IMR-90 (cell line): ENCODE measurements around the gene CD72. TPM values are rescaled to one million over a fixed set of nuclear protein-coding genes. Genes with fewer than 3 reads are reported as not detected.

Experiments
- ATAC-seq: fragments of 200-7000 bp; cut with Tn5 transposase; 2 replicates; pipeline ENCODE4 v1.9.1; 2020; ENCODE audit warnings: low read depth, mild to moderate bottlenecking, moderate library complexity
- BruUV-seq: library from RNA; stranded (reverse); fragments of 400-500 nt; replicated peaks from 2 replicates; lab custom pipeline; 2021; lab: Mats Ljungman, UMichigan
- CTCF ChIA-PET: fragments of 300-600 bp; formaldehyde crosslinking; extraction: SDS; loops from one replicate; lab custom pipeline; 2021; ENCODE audit warnings: antibody characterized with exemption; lab: Yijun Ruan, JAX
- POLR2A ChIA-PET: fragments of 300-600 bp; sonication (Branson Sonifier 250); formaldehyde crosslinking; loops from one replicate; lab custom pipeline; 2022; ENCODE audit warnings: antibody characterized with exemption; ENCODE audit not compliant: unreplicated experiment; lab: Charles Lee
- DNase-seq: peaks from one replicate; pipeline ENCODE4 v3.0.0; 2013
- H2AFZ ChIP-seq: replicated peaks from 2 replicates; pipeline ENCODE3; 2013; ENCODE audit warnings: low read length, mild to moderate bottlenecking; ENCODE audit not compliant: poor library complexity
- H2AK5ac ChIP-seq: 2 replicates; pipeline ENCODE4 v1.6.1; 2013; ENCODE audit warnings: low read depth, low read length, inconsistent platforms
- H2AK9ac ChIP-seq: replicated peaks from 2 replicates; pipeline ENCODE3; 2013; ENCODE audit warnings: mild to moderate bottlenecking, low read depth, low read length, moderate library complexity; ENCODE audit not compliant: poor library complexity
- H2BK120ac ChIP-seq: 2 replicates; pipeline ENCODE4 v1.6.1; 2013; ENCODE audit warnings: low read depth, low read length, inconsistent platforms
- H2BK15ac ChIP-seq: 3 replicates; pipeline ENCODE4 v1.6.1; 2013; ENCODE audit warnings: low read depth, low read length, inconsistent platforms
- H2BK20ac ChIP-seq: 2 replicates; pipeline ENCODE4 v1.6.1; 2013; ENCODE audit warnings: low read depth, mild to moderate bottlenecking, inconsistent platforms, low read length, moderate library complexity
- H2BK5ac ChIP-seq: 2 replicates; pipeline ENCODE4 v1.6.1; 2013; ENCODE audit warnings: mild to moderate bottlenecking, low read depth, low read length, inconsistent platforms; ENCODE audit not compliant: poor library complexity, severe bottlenecking
- H3K14ac ChIP-seq: replicated peaks from 2 replicates; pipeline ENCODE4 v1.6.1; 2013; ENCODE audit warnings: low read depth, low read length, inconsistent platforms
- H3K18ac ChIP-seq: 2 replicates; pipeline ENCODE4 v1.6.1; 2013; ENCODE audit warnings: low read depth, low read length, control low read depth
- H3K23ac ChIP-seq: 2 replicates; pipeline ENCODE4 v1.6.1; 2013; ENCODE audit warnings: low read depth, low read length, inconsistent platforms
- H3K27ac ChIP-seq: 2 replicates; pipeline ENCODE4 v1.5.1; 2013; ENCODE audit warnings: mild to moderate bottlenecking, control low read depth, low read length; ENCODE audit not compliant: insufficient read depth
- H3K27me3 ChIP-seq: 2 replicates; pipeline ENCODE4 v1.6.1; 2013; ENCODE audit warnings: low read length; ENCODE audit not compliant: control insufficient read depth, insufficient read depth
- H3K36me3 ChIP-seq: 2 replicates; pipeline ENCODE4 v1.6.1; 2013; ENCODE audit warnings: low read length, mixed read lengths; ENCODE audit not compliant: control insufficient read depth, insufficient read depth
- H3K4ac ChIP-seq: 2 replicates; pipeline ENCODE4 v1.6.1; 2013; ENCODE audit warnings: low read depth, low read length, inconsistent platforms
- H3K4me1 ChIP-seq: 2 replicates; pipeline ENCODE4 v1.6.1; 2013; ENCODE audit warnings: low read length, mixed read lengths; ENCODE audit not compliant: control insufficient read depth, insufficient read depth
- H3K4me2 ChIP-seq: 2 replicates; pipeline ENCODE4 v1.6.1; 2013; ENCODE audit warnings: low read depth, mild to moderate bottlenecking, control low read depth, low read length, moderate library complexity
- H3K4me3 ChIP-seq: 2 replicates; pipeline ENCODE4 v1.5.1; 2013; ENCODE audit warnings: low read depth, mild to moderate bottlenecking, control low read depth, low read length, moderate library complexity; ENCODE audit not compliant: insufficient read depth
- H3K56ac ChIP-seq: 2 replicates; pipeline ENCODE4 v1.6.1; 2013; ENCODE audit warnings: low read length, inconsistent platforms; ENCODE audit not compliant: insufficient read depth; ENCODE audit errors: extremely low read depth
- H3K79me1 ChIP-seq, 2 experiments: 2 replicates each; pipeline ENCODE4 v1.6.1; 2013; ENCODE audit warnings: low read length in 2 of 2, inconsistent platforms in 1 of 2, low read depth in 1 of 2
- H3K9ac ChIP-seq: 2 replicates; pipeline ENCODE4 v1.6.1; 2013; ENCODE audit warnings: low read depth, low read length, control low read depth
- H3K9me1 ChIP-seq: 2 replicates; pipeline ENCODE4 v1.6.1; 2013; ENCODE audit warnings: low read length, inconsistent platforms; ENCODE audit not compliant: insufficient read depth
- H3K9me3 ChIP-seq: 2 replicates; pipeline ENCODE4 v1.6.1; 2013; ENCODE audit warnings: low read length; ENCODE audit not compliant: control insufficient read depth, insufficient read depth
- H4K20me1 ChIP-seq: 2 replicates; pipeline ENCODE4 v1.6.1; 2013; ENCODE audit warnings: low read length, inconsistent platforms; ENCODE audit not compliant: insufficient read depth
- H4K5ac ChIP-seq: 2 replicates; pipeline ENCODE4 v1.6.1; 2013; ENCODE audit warnings: mild to moderate bottlenecking, low read depth, low read length, control low read depth
- H4K8ac ChIP-seq, 2 experiments: 2 replicates each; pipeline ENCODE4 v1.6.1; 2013; ENCODE audit warnings: low read depth in 2 of 2, low read length in 2 of 2, control low read depth in 1 of 2, inconsistent platforms in 1 of 2
- H4K91ac ChIP-seq: 2 replicates; pipeline ENCODE4 v1.6.1; 2013; ENCODE audit warnings: low read depth, low read length, inconsistent platforms; ENCODE audit not compliant: insufficient read depth
- CEBPB ChIP-seq: IDR thresholded peaks from 2 replicates; pipeline ENCODE4 v1.6.1; 2012; ENCODE audit warnings: low read depth, low read length, improper control_type of control experiment
- CHD1 ChIP-seq: IDR thresholded peaks from 2 replicates; pipeline ENCODE4 v1.6.1; 2012; ENCODE audit warnings: low read depth, low read length, improper control_type of control experiment
- CTCF ChIP-seq: conservative IDR thresholded peaks from 2 replicates; pipeline ENCODE4 v1.5.1; 2012; ENCODE audit warnings: mild to moderate bottlenecking, low read depth, low read length, improper control_type of control experiment
- FOS ChIP-seq: fragments of 150-350 bp; IDR thresholded peaks from 2 replicates; pipeline ENCODE4 v1.6.1; 2016; ENCODE audit warnings: low read depth, low read length
- MAFK ChIP-seq: IDR thresholded peaks from 2 replicates; pipeline ENCODE4 v1.6.1; 2012; ENCODE audit warnings: low read depth, low read length, improper control_type of control experiment
- NFE2L2 ChIP-seq: fragments of 150-350 bp; IDR thresholded peaks from 2 replicates; pipeline ENCODE4 v1.6.1; 2016; ENCODE audit warnings: low read depth, mild to moderate bottlenecking, low read length
- POLR2A ChIP-seq: IDR thresholded peaks from 2 replicates; pipeline ENCODE4 v1.6.1; 2012; ENCODE audit warnings: mild to moderate bottlenecking, low read depth, low read length
- RAD21 ChIP-seq: IDR thresholded peaks from 2 replicates; pipeline ENCODE4 v1.6.1; 2012; ENCODE audit warnings: low read length, improper control_type of control experiment
- RCOR1 ChIP-seq: IDR thresholded peaks from 2 replicates; pipeline ENCODE4 v1.6.1; 2012; ENCODE audit warnings: mild to moderate bottlenecking, low read length, improper control_type of control experiment; ENCODE audit not compliant: insufficient replicate concordance
- RFX5 ChIP-seq: IDR thresholded peaks from 2 replicates; pipeline ENCODE4 v1.8.0; 2012; ENCODE audit warnings: low read depth, mild to moderate bottlenecking, low read length, moderate library complexity
- SMC3 ChIP-seq: fragments of 150-350 bp; IDR thresholded peaks from 2 replicates; pipeline ENCODE4 v1.6.1; 2016; ENCODE audit warnings: low read depth, mild to moderate bottlenecking, antibody characterized with exemption, low read length, moderate library complexity
- WGBS, 2 experiments: methylation state at CpG; one replicate each; pipeline versions ENCODE4 v1.1.5 to v1.1.7; 2013; ENCODE audit warnings: missing lambda C conversion rate in 2 of 2; ENCODE audit not compliant: insufficient read length in 1 of 2; ENCODE audit errors: extremely low coverage in 2 of 2; 5-methylcytosine and 5-hydroxymethylcytosine counted together
- dilution Hi-C: fragments of 300-500 bp; cut with HindIII; formaldehyde crosslinking; loops from one replicate; pipeline ENCODE4 v1.14.3; 2018; ENCODE audit warnings: low sequenced_read_pairs; ENCODE audit not compliant: unreplicated experiment
- in situ Hi-C: fragments of 300-500 bp; cut with MboI; formaldehyde crosslinking; loops from 3 replicates; pipeline ENCODE4 v1.14.3; 2019; ENCODE audit warnings: low sequenced_read_pairs, inconsistent platforms, mixed read lengths
- intact Hi-C: fragments of 100-400 bp; cut with micrococcal nuclease; formaldehyde crosslinking; loops from 2 replicates; pipeline ENCODE4 v1.10.0; 2022
- polyA plus RNA-seq, 3 experiments: library from polyadenylated mRNA; depleted of rRNA; stranded (reverse); fragments of >200 nt; gene quantifications; 2 replicates each; pipeline ENCODE4 v1.2.3, GENCODE V29; 2012; ENCODE audit warnings: low replicate concordance in 1 of 3
- total RNA-seq: library from RNA; depleted of rRNA; stranded (reverse); fragments of >200 nt; gene quantifications from 2 replicates; pipeline ENCODE4 v1.2.3, GENCODE V29; 2012
- TF ChIP-seq, protein P1 (sequence below): fragments of 150-350 bp; IDR thresholded peaks from 2 replicates; pipeline ENCODE4 v1.6.1; 2016; ENCODE audit warnings: low read depth, mild to moderate bottlenecking, low read length, moderate library complexity, borderline replicate concordance
- TF ChIP-seq, protein P2 (sequence below): fragments of 150-350 bp; IDR thresholded peaks from 2 replicates; pipeline ENCODE4 v1.6.1; 2017; ENCODE audit warnings: mild to moderate bottlenecking, antibody characterized with exemption, low read length, low read depth

Gene CD72
- total and polyA plus RNA-seq, 2 of the 4 experiments (the other 2 are of a cell fraction), result 0.36 to 0.58 TPM

DNA sequence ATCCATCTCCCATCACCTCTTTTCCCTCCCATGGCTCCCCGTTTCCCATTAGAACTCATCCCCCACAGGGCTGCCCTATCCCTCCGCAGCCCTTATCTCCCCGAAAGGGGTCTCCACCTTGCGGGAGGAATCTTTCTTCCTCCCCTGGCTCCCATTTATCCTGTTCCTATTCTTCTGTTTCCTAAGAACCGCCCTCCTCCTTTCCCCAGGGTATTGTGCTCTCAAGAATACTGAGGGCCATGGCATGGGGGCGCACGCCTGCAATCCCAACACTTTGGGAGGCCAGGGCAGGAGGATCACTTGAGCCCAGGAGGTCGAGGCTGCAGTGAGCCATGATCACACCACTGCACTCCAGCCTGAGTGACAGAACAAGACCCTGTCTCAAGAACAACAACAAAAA is 665 bp downstream of the CD72 start:
- no peak for DNase-seq
- intact Hi-C loops, result no loop called here
- Histone ChIP-seq H3K79me1 (no peaks in the 10 kb centered on the region), H4K5ac (peak overlapping the region; percentile 49; the same call in 1 of the 2 replicates), H3K27ac (no peak overlapping the region), H3K9ac (no peak overlapping the region), H3K36me3 (no peaks in the 10 kb centered on the region), H3K9me3 (no peaks in the 10 kb centered on the region; the same call in 1 of the 2 replicates), H3K56ac (no peak overlapping the region), H3K27me3 (peaks cover 68% of the 10 kb centered on the region), H3K9me1 (no peaks in the 10 kb centered on the region), H3K4me3 (no peak overlapping the region), H3K23ac (no peak overlapping the region), H3K4me1 (no peaks in the 10 kb centered on the region), H3K14ac (no peak overlapping the region), H4K20me1 (no peaks in the 10 kb centered on the region), H3K4me2 (peak overlapping the region; percentile 84; the same call in 1 of the 2 replicates), H3K18ac (no peak overlapping the region), H2BK5ac (no peak overlapping the region), H2AFZ (peak overlapping the region; percentile 94), H2BK20ac (no peak overlapping the region), H2BK15ac (no peak overlapping the region), H2AK5ac (no peak overlapping the region), H2AK9ac (no peak overlapping the region), H3K4ac (no peak overlapping the region), H4K91ac (no peak overlapping the region), H4K8ac (peak overlapping the region; percentile 87 to 90; a peak in 2 of 4 replicates), H2BK120ac (no peak overlapping the region)
- ChIA-PET CTCF (no interaction called here), POLR2A (no interaction called here)
- TF ChIP-seq FOS (no peak), POLR2A (no peak), RAD21 (no peak), RCOR1 (no peak), SMC3 (no peak), RFX5 (no peak), NFE2L2 (no peak), MAFK (no peak), CHD1 (no peak), CTCF (no peak), CEBPB (no peak)
- TF ChIP-seq, protein P1, sequence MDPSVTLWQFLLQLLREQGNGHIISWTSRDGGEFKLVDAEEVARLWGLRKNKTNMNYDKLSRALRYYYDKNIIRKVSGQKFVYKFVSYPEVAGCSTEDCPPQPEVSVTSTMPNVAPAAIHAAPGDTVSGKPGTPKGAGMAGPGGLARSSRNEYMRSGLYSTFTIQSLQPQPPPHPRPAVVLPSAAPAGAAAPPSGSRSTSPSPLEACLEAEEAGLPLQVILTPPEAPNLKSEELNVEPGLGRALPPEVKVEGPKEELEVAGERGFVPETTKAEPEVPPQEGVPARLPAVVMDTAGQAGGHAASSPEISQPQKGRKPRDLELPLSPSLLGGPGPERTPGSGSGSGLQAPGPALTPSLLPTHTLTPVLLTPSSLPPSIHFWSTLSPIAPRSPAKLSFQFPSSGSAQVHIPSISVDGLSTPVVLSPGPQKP, result no peak
- TF ChIP-seq, protein P2, sequence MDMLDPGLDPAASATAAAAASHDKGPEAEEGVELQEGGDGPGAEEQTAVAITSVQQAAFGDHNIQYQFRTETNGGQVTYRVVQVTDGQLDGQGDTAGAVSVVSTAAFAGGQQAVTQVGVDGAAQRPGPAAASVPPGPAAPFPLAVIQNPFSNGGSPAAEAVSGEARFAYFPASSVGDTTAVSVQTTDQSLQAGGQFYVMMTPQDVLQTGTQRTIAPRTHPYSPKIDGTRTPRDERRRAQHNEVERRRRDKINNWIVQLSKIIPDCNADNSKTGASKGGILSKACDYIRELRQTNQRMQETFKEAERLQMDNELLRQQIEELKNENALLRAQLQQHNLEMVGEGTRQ, result no peak
- dilution Hi-C loops, result no loop called here
- in situ Hi-C loops, result no loop called here
- 77% methylated on average over 4 of the region's 8 CpGs; no CpG with 5 or more reads in 1 of the 2 experiments for WGBS, 2 experiments
- no peak for ATAC-seq
- no TSS peak for BruUV-seq
